HAP-1 (cell line): Measurements from ENCODE around the gene GNA12.
A peak's percentile ranks its signal among the peaks of the same experiment; 100 is the strongest.

Source experiments
- DNase-seq, 2 experiments: peaks; one replicate each; pipeline ENCODE4 v3.0.0-alpha.2; 2016 to 2020; ENCODE audit warnings: low spot score in 2 of 2
- H3K27me3 ChIP-seq: fragments of 250-450 bp; sonication (Bioruptor Pico); 2 replicates; pipeline ENCODE4 v1.5.1; 2020; ENCODE audit warnings: low read depth, mild to moderate bottlenecking, moderate library complexity
- H3K36me3 ChIP-seq: fragments of 250-450 bp; sonication (Bioruptor Pico); replicated peaks from 2 replicates; pipeline ENCODE4 v1.5.1; 2020; ENCODE audit warnings: mild to moderate bottlenecking
- H3K4me1 ChIP-seq: fragments of 250-450 bp; sonication (Bioruptor Pico); 2 replicates; pipeline ENCODE4 v1.5.1; 2020; ENCODE audit warnings: mild to moderate bottlenecking
- H3K4me3 ChIP-seq: fragments of 250-450 bp; sonication (Bioruptor Pico); 2 replicates; pipeline ENCODE4 v1.5.1; 2020; ENCODE audit warnings: mild to moderate bottlenecking, moderate library complexity
- H3K9me3 ChIP-seq: fragments of 250-450 bp; sonication (Bioruptor Pico); 2 replicates; pipeline ENCODE4 v1.5.1; 2020; ENCODE audit warnings: mild to moderate bottlenecking, moderate library complexity
- in situ Hi-C: fragments of 300-500 bp; cut with MboI; formaldehyde crosslinking; loops from 3 replicates; pipeline ENCODE4 v1.14.3; 2020; ENCODE audit warnings: low sequenced_read_pairs, inconsistent platforms, mixed read lengths

Gene GNA12

GRCh38 chr7:2844153-2845033, at the start of gene GNA12:
Gene GNA12, minus strand, starts transcription at chr7:2844308. Its CDS starts 147 bp downstream, at chr7:2844161.
- Histone ChIP-seq H3K27me3 (no peaks in the 10 kb centered on the region), H3K36me3 (0 out of 2 replicates have a peak, but pooled peaks cover 2% of the 10 kb centered on the region), H3K4me1 (peaks cover 10% of the 10 kb centered on the region), H3K4me3 (peak within 1 kb of the TSS; percentile 49), H3K9me3 (no peaks in the 10 kb centered on the region)
- peak; percentile 91 to 98 for DNase-seq
- in situ Hi-C loops: no loop called here

- DNase-seq: no peak
- Histone ChIP-seq H3K4me1 (no peaks in the 10 kb centered on the region), H3K4me3 (no peak overlapping the region), H3K27me3 (no peaks in the 10 kb centered on the region), H3K9me3 (no peaks in the 10 kb centered on the region), H3K36me3 (no peaks in the 10 kb centered on the region)
- in situ Hi-C loops: no loop called here
Measured at GRCh38 chr7:2893411-2893861, 49.3 kb upstream of the GNA12 start.

GRCh38 chr7:2892549-2892948, 48.4 kb upstream of the GNA12 start:
- Histone ChIP-seq H3K4me3 (no peak overlapping the region), H3K9me3 (no peaks in the 10 kb centered on the region), H3K27me3 (no peaks in the 10 kb centered on the region), H3K36me3 (no peaks in the 10 kb centered on the region), H3K4me1 (no peaks in the 10 kb centered on the region)
- in situ Hi-C loops: no loop called here
- DNase-seq: no peak

- no peak overlapping the region for H3K4me3 ChIP-seq
- H3K9me3 ChIP-seq: no peaks in the 10 kb centered on the region
- in situ Hi-C loops: no loop called here
- DNase-seq: no peak
- H3K27me3 ChIP-seq: no peaks in the 10 kb centered on the region
- H3K36me3 ChIP-seq: no peaks in the 10 kb centered on the region
- no peaks in the 10 kb centered on the region for H3K4me1 ChIP-seq
Measured at GRCh38 chr7:2887816-2888215, 43.7 kb upstream of the GNA12 start.

- H3K9me3 ChIP-seq: no peaks in the 10 kb centered on the region
- peak; percentile 44 to 69 for DNase-seq
- in situ Hi-C loops: no loop called here
Measured at GRCh38 chr7:2886900-2887299, 42.8 kb upstream of the GNA12 start.

GRCh38 chr7:2886391-2886790, 42.3 kb upstream of the GNA12 start:
- in situ Hi-C loops: no loop called here
- H3K9me3 ChIP-seq: no peaks in the 10 kb centered on the region
- H3K36me3 ChIP-seq: no peaks in the 10 kb centered on the region
- no peaks in the 10 kb centered on the region for H3K4me1 ChIP-seq
- no peak overlapping the region for H3K4me3 ChIP-seq
- DNase-seq: no peak
- H3K27me3 ChIP-seq: no peaks in the 10 kb centered on the region

More at GRCh38 chr7:2886900-2887299, 42.8 kb upstream of the GNA12 start:
- no peaks in the 10 kb centered on the region for H3K27me3 ChIP-seq
- H3K4me3 ChIP-seq: no peak overlapping the region
- no peaks in the 10 kb centered on the region for H3K4me1 ChIP-seq
- no peaks in the 10 kb centered on the region for H3K36me3 ChIP-seq

- in situ Hi-C loops: no loop called here
- H3K4me3 ChIP-seq: no peak overlapping the region
- H3K27me3 ChIP-seq: no peaks in the 10 kb centered on the region
- no peaks in the 10 kb centered on the region for H3K36me3 ChIP-seq
- no peak for DNase-seq
- no peaks in the 10 kb centered on the region for H3K4me1 ChIP-seq
- H3K9me3 ChIP-seq: no peaks in the 10 kb centered on the region
Measured at GRCh38 chr7:2884161-2884560, 40.1 kb upstream of the GNA12 start.

- H3K4me3 ChIP-seq: no peak overlapping the region
- H3K27me3 ChIP-seq: no peaks in the 10 kb centered on the region
- in situ Hi-C loops: no loop called here
- H3K4me1 ChIP-seq: no peaks in the 10 kb centered on the region
- H3K9me3 ChIP-seq: no peaks in the 10 kb centered on the region
- no peaks in the 10 kb centered on the region for H3K36me3 ChIP-seq
- no peak for DNase-seq
Measured at GRCh38 chr7:2883101-2883500, 39.0 kb upstream of the GNA12 start.

GRCh38 chr7:2882111-2882510, 38.0 kb upstream of the GNA12 start:
- in situ Hi-C loops: no loop called here
- Histone ChIP-seq H3K9me3 (no peaks in the 10 kb centered on the region), H3K36me3 (no peaks in the 10 kb centered on the region), H3K4me1 (no peaks in the 10 kb centered on the region), H3K27me3 (no peaks in the 10 kb centered on the region), H3K4me3 (no peak overlapping the region)
- no peak for DNase-seq

GRCh38 chr7:2880874-2881533, 36.9 kb upstream of the GNA12 start:
- H3K4me3 ChIP-seq: no peak overlapping the region
- H3K9me3 ChIP-seq: no peaks in the 10 kb centered on the region
- in situ Hi-C loops: no loop called here
- H3K27me3 ChIP-seq: no peaks in the 10 kb centered on the region
- no peaks in the 10 kb centered on the region for H3K4me1 ChIP-seq
- H3K36me3 ChIP-seq: no peaks in the 10 kb centered on the region
- peak in 1 of 2 experiments; percentile 32 for DNase-seq

GRCh38 chr7:2880051-2880450, 35.9 kb upstream of the GNA12 start:
- in situ Hi-C loops: no loop called here
- no peaks in the 10 kb centered on the region for H3K27me3 ChIP-seq
- no peak overlapping the region for H3K4me3 ChIP-seq
- no peaks in the 10 kb centered on the region for H3K9me3 ChIP-seq
- no peaks in the 10 kb centered on the region for H3K36me3 ChIP-seq
- DNase-seq: no peak
- no peaks in the 10 kb centered on the region for H3K4me1 ChIP-seq

GRCh38 chr7:2879354-2879753, 35.2 kb upstream of the GNA12 start:
- no peak for DNase-seq
- H3K27me3 ChIP-seq: no peaks in the 10 kb centered on the region
- no peaks in the 10 kb centered on the region for H3K4me1 ChIP-seq
- H3K4me3 ChIP-seq: no peak overlapping the region
- H3K36me3 ChIP-seq: no peaks in the 10 kb centered on the region
- H3K9me3 ChIP-seq: no peaks in the 10 kb centered on the region
- in situ Hi-C loops: no loop called here

GRCh38 chr7:2878306-2878705, 34.2 kb upstream of the GNA12 start:
- DNase-seq: no peak
- in situ Hi-C loops: no loop called here
- Histone ChIP-seq H3K27me3 (no peaks in the 10 kb centered on the region), H3K4me3 (no peak overlapping the region), H3K36me3 (no peaks in the 10 kb centered on the region), H3K9me3 (no peaks in the 10 kb centered on the region), H3K4me1 (no peaks in the 10 kb centered on the region)

GRCh38 chr7:2876031-2876731, 32.1 kb upstream of the GNA12 start:
- Histone ChIP-seq H3K4me3 (no peak overlapping the region), H3K27me3 (no peaks in the 10 kb centered on the region), H3K36me3 (no peaks in the 10 kb centered on the region), H3K4me1 (no peaks in the 10 kb centered on the region), H3K9me3 (no peaks in the 10 kb centered on the region)
- in situ Hi-C loops: no loop called here
- DNase-seq: no peak
